Astrocyte (in vitro differentiated cells and primary cell): ENCODE data around the gene ST3GAL2.

Source experiments
- EZH2 ChIP-seq: IDR thresholded peaks from 2 replicates; pipeline ENCODE4 v1.6.1; 2012; ENCODE audit warnings: mild to moderate bottlenecking, low read length, inconsistent platforms; ENCODE audit not compliant: insufficient read depth
- TF ChIP-seq, protein P1 (sequence below): IDR thresholded peaks from 2 replicates; pipeline ENCODE4 v1.5.1; 2011; ENCODE audit warnings: low read depth, mild to moderate bottlenecking, inconsistent platforms, low read length, moderate library complexity; ENCODE audit not compliant: insufficient read depth

DNA sequence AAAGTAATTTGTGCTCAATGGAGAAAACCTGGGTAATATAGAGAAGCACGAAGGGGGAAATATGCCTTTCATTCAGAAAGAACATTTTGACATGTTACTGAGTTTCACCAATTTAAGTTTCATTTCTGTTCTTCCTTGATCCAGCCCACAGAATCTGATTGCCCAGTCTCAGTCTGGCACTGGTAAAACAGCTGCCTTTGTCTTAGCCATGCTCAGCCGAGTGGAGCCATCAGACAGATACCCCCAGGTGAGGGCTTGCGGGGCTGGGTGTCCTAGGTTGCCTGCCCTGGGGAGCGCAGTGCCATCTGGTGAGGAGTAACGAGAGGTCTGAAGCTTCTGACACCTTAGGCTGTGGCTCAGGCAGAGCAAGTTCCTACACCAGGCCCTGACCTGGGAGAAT, 74.5 kb downstream of the ST3GAL2 start:
- TF ChIP-seq, protein P1, sequence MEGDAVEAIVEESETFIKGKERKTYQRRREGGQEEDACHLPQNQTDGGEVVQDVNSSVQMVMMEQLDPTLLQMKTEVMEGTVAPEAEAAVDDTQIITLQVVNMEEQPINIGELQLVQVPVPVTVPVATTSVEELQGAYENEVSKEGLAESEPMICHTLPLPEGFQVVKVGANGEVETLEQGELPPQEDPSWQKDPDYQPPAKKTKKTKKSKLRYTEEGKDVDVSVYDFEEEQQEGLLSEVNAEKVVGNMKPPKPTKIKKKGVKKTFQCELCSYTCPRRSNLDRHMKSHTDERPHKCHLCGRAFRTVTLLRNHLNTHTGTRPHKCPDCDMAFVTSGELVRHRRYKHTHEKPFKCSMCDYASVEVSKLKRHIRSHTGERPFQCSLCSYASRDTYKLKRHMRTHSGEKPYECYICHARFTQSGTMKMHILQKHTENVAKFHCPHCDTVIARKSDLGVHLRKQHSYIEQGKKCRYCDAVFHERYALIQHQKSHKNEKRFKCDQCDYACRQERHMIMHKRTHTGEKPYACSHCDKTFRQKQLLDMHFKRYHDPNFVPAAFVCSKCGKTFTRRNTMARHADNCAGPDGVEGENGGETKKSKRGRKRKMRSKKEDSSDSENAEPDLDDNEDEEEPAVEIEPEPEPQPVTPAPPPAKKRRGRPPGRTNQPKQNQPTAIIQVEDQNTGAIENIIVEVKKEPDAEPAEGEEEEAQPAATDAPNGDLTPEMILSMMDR, result no peak
- TF ChIP-seq EZH2, result no peak
